HCT116 (cell line): ENCODE results near the gene AQP12B. TPM values are rescaled to one million over a fixed set of nuclear protein-coding genes. Genes with fewer than 3 reads are reported as not detected.

ENCODE experiments used
- ATAC-seq: fragments of 200-7000 bp; cut with Tn5 transposase; 2 replicates; pipeline ENCODE4 v1.9.1; 2020; ENCODE audit warnings: mild to moderate bottlenecking, moderate library complexity
- BruUV-seq: library from RNA; stranded (reverse); fragments of 400-500 nt; replicated peaks from 2 replicates; lab custom pipeline; 2021; lab: Mats Ljungman, UMichigan
- CTCF ChIA-PET: fragments of 300-600 bp; sonication (Branson Sonifier 250); formaldehyde crosslinking; loops from one replicate; lab custom pipeline; 2021; ENCODE audit warnings: antibody characterized with exemption; lab: Charles Lee
- POLR2A ChIA-PET: fragments of 300-600, 350-600 bp; sonication (Branson Sonifier 250); formaldehyde crosslinking; loops from one replicate; lab custom pipeline; 2021; ENCODE audit warnings: antibody characterized with exemption; lab: Charles Lee
- RAD21 ChIA-PET, 2 experiments: fragments of 300-600 bp; sonication (Branson Sonifier 250); formaldehyde crosslinking; loops; one replicate each; lab custom pipeline; 2023; ENCODE audit warnings: low total read pairs in 2 of 2; ENCODE audit not compliant: uncharacterized antibody in 2 of 2, unreplicated experiment in 2 of 2, low non-redundant PET in 1 of 2; lab: Charles Lee
- DNase-seq: peaks from one replicate; pipeline ENCODE4 v3.0.0-alpha.2; 2010; ENCODE audit warnings: low read depth, low spot score
- H2AFZ ChIP-seq: fragments of 200-600 bp; shearing (Covaris generic), sonication (generic); 2 replicates; pipeline ENCODE4 v1.6.1; 2017; ENCODE audit warnings: low read depth, mixed run types, mixed read lengths, antibody characterized with exemption, low read length; ENCODE audit not compliant: poor library complexity, severe bottlenecking
- H3K27ac ChIP-seq: 2 replicates; pipeline ENCODE4 v1.5.1; 2012; ENCODE audit warnings: low read depth, low read length
- H3K27me3 ChIP-seq: fragments of 200-600 bp; sonication (generic); 2 replicates; pipeline ENCODE4 v1.6.1; 2016; ENCODE audit warnings: mixed run types, low read length, mixed read lengths; ENCODE audit not compliant: insufficient read depth
- H3K36me3 ChIP-seq, 2 experiments: fragments of 200-500 bp in 1 of 2; fragments of 200-600 bp in 1 of 2; sonication (Bioruptor generic) in 1 of 2; sonication (generic) in 1 of 2; 2 replicates each; pipeline versions ENCODE4 v1.5.1 to v1.6.1; 2014 to 2016; ENCODE audit warnings: low read length in 2 of 2, inconsistent platforms in 1 of 2, mixed read lengths in 1 of 2, mixed run types in 1 of 2; ENCODE audit not compliant: insufficient read depth in 2 of 2, control insufficient read depth in 1 of 2
- H3K4me1 ChIP-seq, 2 experiments: fragments of 200-600 bp in 1 of 2; sonication (generic) in 1 of 2; 2 replicates each; pipeline versions ENCODE4 v1.5.1 to v1.6.1; 2012 to 2017; ENCODE audit warnings: low read length in 2 of 2, inconsistent platforms in 1 of 2, mild to moderate bottlenecking in 1 of 2, mixed read lengths in 1 of 2, mixed run types in 1 of 2, moderate library complexity in 1 of 2; ENCODE audit not compliant: insufficient read depth in 2 of 2, control insufficient read depth in 1 of 2
- H3K4me2 ChIP-seq: fragments of 200-600 bp; sonication (generic); 2 replicates; pipeline ENCODE4 v1.6.1; 2017; ENCODE audit warnings: mixed run types, low read length, mixed read lengths
- H3K4me3 ChIP-seq, 2 experiments: fragments of 200-600 bp in 1 of 2; sonication (generic) in 1 of 2; replicated peaks in 1 of 2; 2 replicates each; pipeline ENCODE4 v1.5.1; 2011 to 2016; ENCODE audit warnings: low read length in 2 of 2, control low read depth in 1 of 2, low read depth in 1 of 2, mild to moderate bottlenecking in 1 of 2, mixed read lengths in 1 of 2, mixed run types in 1 of 2
- H3K79me2 ChIP-seq: fragments of 200-600 bp; sonication (generic); 2 replicates; pipeline ENCODE4 v1.6.1; 2017; ENCODE audit warnings: mild to moderate bottlenecking, mixed run types, low read length, moderate library complexity, mixed read lengths; ENCODE audit not compliant: insufficient read depth
- H3K9ac ChIP-seq: fragments of 200-600 bp; sonication (generic); 2 replicates; pipeline ENCODE4 v1.6.1; 2016; ENCODE audit warnings: low read length, mixed read lengths
- H3K9me2 ChIP-seq: fragments of 200-600 bp; sonication (generic), shearing (Covaris generic); 2 replicates; pipeline ENCODE4 v1.6.1; 2017; ENCODE audit warnings: mixed run types, mild to moderate bottlenecking, moderate library complexity; ENCODE audit not compliant: insufficient read depth
- H3K9me3 ChIP-seq, 2 experiments: fragments of 200-500 bp in 1 of 2; fragments of 200-600 bp in 1 of 2; sonication (Bioruptor generic) in 1 of 2; sonication (generic) in 1 of 2; 2 replicates each; pipeline ENCODE4 v1.6.1; 2014 to 2017; ENCODE audit warnings: low read length in 2 of 2, mixed read lengths in 2 of 2, inconsistent platforms in 1 of 2, low read depth in 1 of 2, mild to moderate bottlenecking in 1 of 2, mixed run types in 1 of 2, moderate library complexity in 1 of 2; ENCODE audit not compliant: control insufficient read depth in 1 of 2, insufficient read depth in 1 of 2
- H4K20me1 ChIP-seq: fragments of 200-600 bp; sonication (generic), shearing (Covaris generic); 2 replicates; pipeline ENCODE4 v1.6.1; 2017; ENCODE audit warnings: mixed run types, mild to moderate bottlenecking, moderate library complexity; ENCODE audit not compliant: insufficient read depth
- ATF3 ChIP-seq: IDR thresholded peaks from 2 replicates; pipeline ENCODE4 v1.6.1; 2012
- CTCF ChIP-seq, 3 experiments: fragments of 200-600 bp in 1 of 3; sonication (generic) in 1 of 3; IDR thresholded peaks in 2 of 3; conservative IDR thresholded peaks in 1 of 3; 2 replicates each; pipeline ENCODE4 v1.5.1; 2012 to 2017; ENCODE audit warnings: low read depth in 2 of 3, low read length in 2 of 3, antibody characterized with exemption in 1 of 3, borderline replicate concordance in 1 of 3, control low read depth in 1 of 3, mild to moderate bottlenecking in 1 of 3, mixed read lengths in 1 of 3, mixed run types in 1 of 3, moderate library complexity in 1 of 3; ENCODE audit not compliant: insufficient read depth in 1 of 3
- ELF1 ChIP-seq: IDR thresholded peaks from 2 replicates; pipeline ENCODE4 v1.6.1; 2012; ENCODE audit warnings: low read depth, borderline replicate concordance
- EZH2 ChIP-seq: fragments of 200-600 bp; sonication (generic); IDR thresholded peaks from 2 replicates; pipeline ENCODE4 v1.6.1; 2017; ENCODE audit warnings: antibody characterized with exemption, mixed run types
- POLR2A ChIP-seq: IDR thresholded peaks from 2 replicates; pipeline ENCODE4 v1.7.0; 2011; ENCODE audit warnings: borderline replicate concordance; ENCODE audit not compliant: insufficient read depth, insufficient read length; ENCODE audit errors: extremely low read depth
- RAD21 ChIP-seq: IDR thresholded peaks from 2 replicates; pipeline ENCODE4 v1.6.1; 2012; ENCODE audit warnings: low read depth, mild to moderate bottlenecking
- SIN3A ChIP-seq: IDR thresholded peaks from 2 replicates; pipeline ENCODE4 v1.6.1; 2012; ENCODE audit warnings: low read depth
- ZBTB33 ChIP-seq: IDR thresholded peaks from 2 replicates; pipeline ENCODE4 v1.6.1; 2011; ENCODE audit warnings: mild to moderate bottlenecking, low read length, moderate library complexity; ENCODE audit not compliant: insufficient replicate concordance; ENCODE audit errors: extremely low read depth
- ZFX ChIP-seq: fragments of 450-650 bp; IDR thresholded peaks from 2 replicates; pipeline ENCODE4 v1.6.1; 2017
- intact Hi-C: fragments of 100-400 bp; cut with micrococcal nuclease; formaldehyde crosslinking; loops from 2 replicates; pipeline ENCODE4 v1.10.0; 2022
- total RNA-seq: library from RNA; stranded (reverse); gene quantifications from one replicate; pipeline ENCODE4 v1.2.1, GENCODE V29; 2021; ENCODE audit not compliant: unreplicated experiment

AQP12B gene
- total RNA-seq, 1 experiment from 2014 or later, result not detected

- Histone ChIP-seq H3K4me1 (no peaks in the 10 kb centered on the region), H2AFZ (no peak overlapping the region), H3K27ac (no peak overlapping the region), H3K79me2 (no peaks in the 10 kb centered on the region), H4K20me1 (no peaks in the 10 kb centered on the region), H3K9ac (no peak overlapping the region), H3K27me3 (no peaks in the 10 kb centered on the region), H3K9me3 (no peaks in the 10 kb centered on the region), H3K4me3 (no peak overlapping the region), H3K4me2 (no peak overlapping the region), H3K9me2 (no peaks in the 10 kb centered on the region), H3K36me3 (no peaks in the 10 kb centered on the region)
- ChIA-PET POLR2A (no interaction called here), RAD21 (no interaction called here), CTCF (no interaction called here)
- TF ChIP-seq ZBTB33 (no peak), ELF1 (no peak), EZH2 (no peak), RAD21 (no peak), SIN3A (no peak), CTCF (IDR thresholded peaks at IDR 0.05 in 2 of 3, conservative IDR thresholded peaks at IDR 0.05 in 1 of 3; ENCODE audit: borderline replicate concordance in 1 of 3, insufficient read depth in 1 of 3, low read depth in 2 of 3, low read length in 2 of 3) (no peak), ZFX (no peak), ATF3 (no peak), POLR2A (no peak)
- intact Hi-C loops, result no loop called here
- DNase-seq, result no peak
- ATAC-seq, result no peak
- BruUV-seq, result no TSS peak
Measured at GRCh38 chr2:240723851-240724250, 41.2 kb upstream of the AQP12B start.
